Right ventricle myocardium inferior (tissue), 1 donor: ENCODE results near the gene RAI1. TPM values are rescaled to one million over a fixed set of nuclear protein-coding genes. Genes with fewer than 3 reads are reported as not detected.
"Not testable (repeated sequence)": the region's sequence is repeated elsewhere in the genome, so short reads cannot be mapped to it uniquely, and the experiment has no call there.

Experiments used
- ATAC-seq: fragments of 200-7000 bp; cut with Tn5 transposase; one replicate; pipeline ENCODE4 v1.9.1; 2020; ENCODE audit warnings: mild to moderate bottlenecking, moderate library complexity
- DNase-seq: peaks from one replicate; pipeline ENCODE4 v3.0.0; 2021; ENCODE audit errors: missing footprints
- intact Hi-C: fragments of 100-400 bp; cut with DNase I; formaldehyde crosslinking; loops from one replicate; pipeline ENCODE4 v1.11.0; 2022
- total RNA-seq: library from RNA; stranded (reverse); fragmentation: NEBNext Ultra II Directional; extraction: Animal tissue kit (Norgen Biotek cat#: 25700); gene quantifications from one replicate; pipeline ENCODE4 v1.2.1, GENCODE V29; 2021
- donor health status: DM: no; HTN: yes; CAD: no; lungs with severe emphysema.

The RAI1 gene
- total RNA-seq, 1 donor from 2014 or later, result 31.9 TPM

DNA sequence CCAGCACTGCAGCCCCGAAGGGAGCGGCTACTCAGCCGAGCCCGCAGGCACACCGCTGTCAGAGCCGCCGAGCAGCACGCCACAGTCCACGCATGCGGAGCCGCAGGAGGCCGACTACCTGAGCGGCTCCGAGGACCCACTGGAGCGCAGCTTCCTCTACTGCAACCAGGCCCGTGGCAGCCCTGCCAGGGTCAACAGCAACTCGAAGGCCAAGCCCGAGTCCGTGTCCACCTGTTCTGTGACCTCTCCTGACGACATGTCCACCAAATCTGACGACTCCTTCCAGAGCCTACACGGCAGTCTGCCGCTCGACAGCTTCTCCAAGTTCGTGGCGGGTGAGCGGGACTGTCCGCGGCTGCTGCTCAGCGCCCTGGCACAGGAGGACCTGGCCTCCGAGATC lies 113.1 kb downstream of the RAI1 start:
- ATAC-seq (no peak), DNase-seq (no peak)
- intact Hi-C loops, result no loop called here

GRCh38 chr17:17795296-17795695 lies 114.0 kb downstream of the RAI1 start:
- ATAC-seq (no peak), DNase-seq (no peak)
- intact Hi-C loops, result no loop called here

DNA sequence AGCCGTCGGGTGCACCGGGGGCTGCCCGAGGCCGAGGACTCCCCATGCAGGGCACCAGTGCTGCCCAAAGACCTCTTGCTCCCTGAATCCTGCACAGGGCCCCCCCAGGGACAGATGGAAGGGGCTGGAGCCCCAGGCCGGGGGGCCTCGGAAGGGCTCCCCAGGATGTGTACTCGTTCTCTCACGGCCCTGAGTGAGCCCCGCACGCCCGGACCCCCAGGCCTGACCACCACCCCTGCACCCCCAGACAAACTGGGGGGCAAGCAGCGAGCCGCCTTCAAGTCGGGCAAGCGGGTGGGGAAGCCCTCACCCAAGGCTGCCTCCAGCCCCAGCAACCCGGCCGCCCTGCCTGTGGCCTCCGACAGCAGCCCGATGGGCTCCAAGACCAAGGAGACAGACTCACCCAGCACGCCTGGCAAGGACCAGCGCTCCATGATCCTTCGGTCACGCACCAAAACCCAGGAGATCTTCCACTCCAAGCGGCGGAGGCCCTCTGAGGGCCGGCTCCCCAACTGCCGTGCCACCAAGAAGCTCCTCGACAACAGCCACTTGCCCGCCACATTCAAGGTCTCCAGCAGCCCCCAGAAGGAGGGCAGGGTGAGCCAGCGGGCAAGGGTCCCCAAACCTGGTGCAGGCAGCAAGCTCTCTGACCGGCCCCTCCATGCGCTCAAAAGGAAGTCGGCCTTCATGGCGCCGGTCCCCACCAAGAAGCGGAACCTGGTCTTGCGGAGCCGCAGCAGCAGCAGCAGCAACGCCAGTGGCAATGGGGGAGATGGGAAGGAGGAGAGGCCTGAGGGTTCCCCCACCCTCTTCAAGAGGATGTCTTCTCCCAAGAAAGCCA lies 114.9 kb downstream of the RAI1 start:
- DNase-seq, result no peak
- no peak for ATAC-seq
- intact Hi-C loops, result no loop called here

DNA sequence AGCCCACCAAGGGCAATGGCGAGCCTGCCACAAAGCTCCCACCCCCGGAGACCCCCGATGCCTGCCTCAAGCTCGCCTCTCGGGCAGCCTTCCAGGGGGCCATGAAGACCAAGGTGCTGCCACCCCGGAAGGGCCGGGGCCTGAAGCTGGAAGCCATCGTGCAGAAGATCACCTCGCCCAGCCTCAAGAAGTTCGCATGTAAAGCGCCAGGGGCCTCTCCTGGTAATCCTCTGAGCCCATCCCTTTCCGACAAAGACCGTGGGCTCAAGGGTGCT lies 115.5 kb downstream of the RAI1 start:
- intact Hi-C loops, result no loop called here
- ATAC-seq, result no peak

DNA sequence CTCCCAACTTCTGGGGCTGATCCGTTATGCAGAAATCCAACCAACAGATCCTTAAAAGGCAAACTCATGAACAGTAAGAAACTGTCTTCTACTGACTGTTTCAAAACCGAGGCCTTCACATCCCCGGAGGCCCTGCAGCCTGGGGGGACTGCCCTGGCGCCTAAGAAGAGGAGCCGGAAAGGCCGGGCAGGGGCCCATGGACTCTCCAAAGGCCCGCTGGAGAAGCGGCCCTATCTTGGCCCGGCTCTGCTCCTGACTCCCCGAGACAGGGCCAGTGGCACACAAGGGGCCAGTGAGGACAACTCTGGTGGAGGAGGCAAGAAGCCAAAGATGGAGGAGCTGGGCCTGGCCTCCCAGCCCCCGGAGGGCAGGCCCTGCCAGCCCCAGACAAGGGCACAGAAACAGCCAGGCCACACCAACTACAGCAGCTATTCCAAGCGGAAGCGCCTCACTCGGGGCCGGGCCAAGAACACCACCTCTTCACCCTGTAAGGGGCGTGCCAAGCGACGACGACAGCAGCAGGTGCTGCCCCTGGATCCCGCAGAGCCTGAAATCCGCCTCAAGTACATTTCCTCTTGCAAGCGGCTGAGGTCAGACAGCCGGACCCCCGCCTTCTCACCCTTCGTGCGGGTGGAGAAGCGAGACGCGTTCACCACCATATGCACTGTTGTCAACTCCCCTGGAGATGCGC lies 116.0 kb downstream of the RAI1 start:
- ATAC-seq (peak; percentile 15), DNase-seq (no peak)
- intact Hi-C loops, result no loop called here

More for the DNA sequence above, 115.5 kb downstream of the RAI1 start:
- no peak for DNase-seq

GRCh38 chr17:17798010-17798556 lies 116.8 kb downstream of the RAI1 start:
- DNase-seq, result no peak
- intact Hi-C loops, result no loop called here
- ATAC-seq, result no peak

GRCh38 chr17:17798573-17799255 lies 117.5 kb downstream of the RAI1 start:
- ATAC-seq (no peak), DNase-seq (no peak)
- intact Hi-C loops, result no loop called here

GRCh38 chr17:17800504-17801021 lies 119.3 kb downstream of the RAI1 start:
- DNase-seq, result no peak
- no peak for ATAC-seq
- intact Hi-C loops, result no loop called here

GRCh38 chr17:17801800-17802481 lies 120.7 kb downstream of the RAI1 start:
- intact Hi-C loops, result no loop called here
- DNase-seq (no peak), ATAC-seq (no peak)

- intact Hi-C loops, result no loop called here
- ATAC-seq (no peak), DNase-seq (no peak)
Measured at GRCh38 chr17:17804007-17804406, 122.7 kb downstream of the RAI1 start.

DNA sequence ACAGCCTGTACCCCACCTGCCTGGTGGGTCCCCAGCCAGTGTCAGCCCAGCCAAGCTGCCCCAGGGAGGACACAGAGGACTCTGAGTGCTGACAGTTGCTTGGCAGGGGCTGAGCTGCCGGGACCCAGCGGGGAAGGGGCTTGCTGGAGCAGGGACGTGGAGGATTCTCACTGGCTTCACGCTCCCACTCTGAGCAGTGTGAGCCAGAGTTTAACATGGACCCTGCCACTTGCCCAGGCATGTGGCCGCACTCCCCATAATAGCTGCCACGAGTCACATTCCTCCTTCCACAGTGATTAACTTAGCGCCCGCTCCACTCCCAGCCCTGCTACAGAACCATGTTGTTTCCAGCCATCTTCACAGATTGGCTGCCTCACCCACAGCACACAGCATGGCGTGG lies 124.3 kb downstream of the RAI1 start:
- no peak for DNase-seq
- intact Hi-C loops, result loop anchor here (5.0 kb wide), 1 partner anchor 123 kb away; the partner anchor contains the start of gene RAI1

GRCh38 chr17:17806035-17806434 lies 124.8 kb downstream of the RAI1 start:
- intact Hi-C loops, result loop anchor here (5.0 kb wide), 1 partner anchor 124 kb away; the partner anchor contains the start of gene RAI1
- DNase-seq, result no peak
- no peak for ATAC-seq

More for the DNA sequence above, 124.3 kb downstream of the RAI1 start:
- peak; percentile 65 for ATAC-seq

DNA sequence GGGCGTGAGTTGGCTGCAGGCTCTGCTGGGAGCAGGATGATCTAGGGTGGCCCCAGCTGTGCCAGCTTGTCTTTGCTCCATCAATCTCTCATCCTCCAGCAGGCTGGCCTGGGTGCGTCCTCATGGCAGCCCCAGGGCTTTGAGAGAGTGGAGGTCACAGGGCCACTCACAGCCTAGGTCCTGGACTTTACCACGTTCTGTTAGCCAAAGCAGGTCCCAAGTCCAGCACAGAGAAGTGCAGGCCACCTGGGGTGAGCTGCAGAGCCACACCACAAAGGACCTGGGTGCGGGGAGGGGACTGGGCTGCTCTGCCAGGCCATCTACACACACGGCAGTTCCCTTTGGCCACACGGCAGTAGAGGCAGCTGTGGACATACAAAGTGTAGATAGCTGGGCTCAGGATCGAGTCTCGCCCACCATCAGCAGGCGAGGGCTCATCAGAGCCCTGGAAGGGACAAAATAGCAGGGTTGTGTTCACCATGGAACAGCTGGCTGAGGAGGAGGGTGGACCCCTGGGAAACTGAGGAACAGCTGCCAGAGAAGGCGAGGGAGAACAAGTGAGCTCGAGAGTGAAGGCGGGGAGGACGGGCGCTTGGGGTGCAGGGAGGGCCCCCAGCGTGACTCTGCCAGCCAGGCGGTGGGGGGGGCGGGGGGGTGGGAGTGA lies 125.5 kb downstream of the RAI1 start:
- intact Hi-C loops, result loop anchor here (5.0 kb wide), 1 partner anchor 124 kb away; the partner anchor contains the start of gene RAI1
- no peak for ATAC-seq
- DNase-seq, result no peak

- DNase-seq (no peak), ATAC-seq (no peak)
- intact Hi-C loops, result loop anchor here (5.0 kb wide), 1 partner anchor 125 kb away; the partner anchor contains the start of gene RAI1
Measured at GRCh38 chr17:17807440-17807839, 126.2 kb downstream of the RAI1 start.

DNA sequence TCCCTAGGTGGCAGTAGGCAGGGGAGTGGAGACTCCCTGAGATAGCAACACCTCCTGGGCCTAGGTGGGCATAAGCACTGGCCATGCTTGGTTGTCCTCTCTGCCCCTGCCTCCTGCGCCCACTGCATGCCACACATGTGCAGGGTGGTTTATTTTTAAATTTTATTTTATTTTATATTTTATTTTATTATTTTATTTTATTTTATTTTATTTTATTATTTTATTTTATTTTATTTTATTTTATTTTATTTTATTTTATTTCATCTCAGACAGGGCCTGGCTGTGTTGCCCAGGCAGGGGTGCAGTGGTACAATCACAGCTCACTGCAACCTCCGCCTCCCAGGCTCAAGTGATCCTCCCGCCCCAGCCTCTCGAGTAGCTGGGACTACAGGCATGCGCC lies 126.9 kb downstream of the RAI1 start:
- DNase-seq, ATAC-seq: not testable (repeated sequence)
- intact Hi-C loops, result loop anchor here (5.0 kb wide), 1 partner anchor 126 kb away; the partner anchor contains the start of gene RAI1

GRCh38 chr17:17808706-17809432 lies 127.6 kb downstream of the RAI1 start:
- intact Hi-C loops, result loop anchor here (5.0 kb wide), 1 partner anchor 127 kb away; the partner anchor contains the start of gene RAI1
- DNase-seq (no peak), ATAC-seq (no peak)

DNA sequence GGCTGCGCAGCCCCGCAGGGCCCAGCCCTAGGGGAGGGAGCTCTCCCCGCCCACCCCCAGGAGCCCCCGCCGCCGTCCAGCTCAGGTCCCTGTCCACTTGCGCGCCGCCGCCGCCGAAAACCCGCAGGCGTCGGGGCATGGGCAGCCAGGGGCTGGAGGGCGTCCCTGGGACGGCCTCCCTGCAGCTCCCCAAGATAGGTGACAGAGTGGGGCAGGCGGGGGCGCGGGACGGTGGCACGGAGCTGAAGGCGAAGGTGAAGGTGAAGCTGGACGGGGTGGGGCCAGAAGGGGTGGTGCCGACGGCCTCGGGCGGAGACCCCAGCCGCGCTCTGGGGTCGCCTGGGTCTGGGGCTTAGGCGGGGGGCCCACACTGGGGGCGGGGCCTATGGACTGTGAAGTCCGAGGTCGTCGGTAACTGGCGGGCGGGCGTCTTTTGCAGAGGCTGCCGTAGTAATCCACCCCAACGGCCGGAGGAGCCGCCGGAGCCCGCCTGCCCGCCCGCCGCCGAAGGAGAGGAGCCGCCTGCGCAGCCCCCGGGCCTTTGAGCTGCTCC lies 128.3 kb downstream of the RAI1 start:
- intact Hi-C loops, result loop anchor here (5.0 kb wide), 1 partner anchor 127 kb away; the partner anchor contains the start of gene RAI1
- DNase-seq (no peak), ATAC-seq (no peak)
